Measurements from ENCODE around the gene ECE1.
A peak's percentile ranks its signal among the peaks of the same experiment; 100 is the strongest.

Gene ECE1

DNA sequence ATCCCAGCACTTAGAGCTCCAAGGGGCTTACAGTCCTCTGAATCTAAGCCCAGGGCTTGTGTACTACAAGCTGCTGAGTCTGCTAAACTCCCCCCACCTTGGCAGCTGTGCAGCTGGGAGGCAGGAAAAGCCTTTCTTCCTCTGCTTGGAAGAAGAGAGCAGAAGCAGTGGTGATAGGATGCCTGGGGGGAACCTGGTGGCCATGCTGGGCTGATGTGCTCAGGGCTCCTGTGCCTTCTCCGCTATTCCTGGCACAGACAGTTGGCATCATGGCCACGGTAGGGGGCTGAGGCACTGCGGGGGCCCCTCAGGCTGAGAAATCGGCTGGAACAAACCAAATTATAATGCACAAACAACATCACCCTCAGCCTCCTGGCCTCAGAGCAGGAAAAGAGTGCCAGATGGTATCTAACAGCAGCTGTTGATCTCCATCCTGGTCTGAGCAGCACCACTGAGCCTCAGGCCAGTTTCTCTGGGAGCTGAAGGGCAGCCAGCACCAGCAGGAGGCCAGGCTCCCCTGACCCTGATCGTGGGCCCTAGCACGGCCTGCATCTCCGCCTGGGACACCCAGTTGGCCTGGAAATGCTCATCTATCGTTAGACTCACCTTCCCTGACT is 35.8 kb downstream of the ECE1 start:
- DNase-seq (ENCODE audit: low spot score) = peak; percentile 52

DNA sequence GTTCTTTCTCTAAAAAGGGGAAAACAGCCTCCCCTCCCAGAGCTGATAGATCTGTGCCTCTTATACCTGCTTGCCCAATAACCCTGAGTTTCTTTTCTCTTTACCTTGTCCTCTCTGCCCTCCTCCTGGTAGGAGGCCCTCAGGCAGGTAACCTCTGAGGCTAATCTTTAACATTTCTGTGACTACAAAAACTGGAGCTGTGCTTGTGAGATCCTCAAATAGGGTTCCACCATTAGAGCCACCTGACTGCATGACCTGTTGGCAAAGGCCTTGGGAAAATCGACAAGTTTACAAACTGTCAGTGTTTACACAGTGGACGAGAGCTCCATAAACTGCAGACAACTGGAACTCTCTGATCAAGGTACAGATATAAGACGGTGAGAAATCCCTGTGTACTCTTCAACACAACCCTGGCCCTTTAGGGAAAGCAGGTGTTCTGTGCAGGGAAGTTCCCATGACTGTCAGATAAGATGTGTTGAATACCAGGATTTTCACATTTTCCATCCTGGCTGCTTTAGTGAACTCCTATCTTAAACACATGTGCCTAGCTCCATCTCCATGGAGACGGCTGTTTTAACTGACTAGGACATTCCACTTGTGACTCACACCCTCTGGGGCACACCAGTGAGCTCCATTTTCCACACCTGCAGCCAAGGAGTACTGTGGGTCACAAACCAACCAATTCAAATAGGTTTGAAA is 38.3 kb downstream of the ECE1 start:
- DNase-seq (ENCODE audit: low spot score) = no peak

DNA sequence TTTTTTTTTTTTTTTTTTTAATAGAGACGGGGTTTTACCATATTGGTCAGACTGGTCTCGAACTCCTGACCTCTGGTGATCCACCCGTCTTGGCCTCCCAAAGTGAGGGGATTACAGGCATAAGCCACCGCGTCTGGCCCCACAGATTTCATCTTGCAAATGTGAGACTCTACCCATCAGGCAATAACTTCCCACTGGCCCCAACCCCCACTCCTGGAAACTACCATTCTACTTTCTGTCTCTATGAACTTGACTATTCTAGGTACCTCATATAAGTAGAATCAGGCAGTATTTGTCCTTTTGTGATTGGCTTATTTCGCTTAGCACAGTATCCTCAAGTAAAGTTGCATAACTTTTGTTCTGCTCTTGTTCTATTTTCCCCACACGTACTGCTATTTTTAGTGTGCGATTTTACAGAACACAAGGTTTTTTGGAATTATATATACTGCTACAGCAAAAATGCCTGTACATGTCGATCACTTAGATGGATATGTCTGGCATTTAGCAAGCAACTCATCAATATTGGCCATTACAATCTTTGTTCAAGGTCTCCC is 40.2 kb downstream of the ECE1 start:
- DNase-seq (ENCODE audit: low spot score) = no peak

DNA sequence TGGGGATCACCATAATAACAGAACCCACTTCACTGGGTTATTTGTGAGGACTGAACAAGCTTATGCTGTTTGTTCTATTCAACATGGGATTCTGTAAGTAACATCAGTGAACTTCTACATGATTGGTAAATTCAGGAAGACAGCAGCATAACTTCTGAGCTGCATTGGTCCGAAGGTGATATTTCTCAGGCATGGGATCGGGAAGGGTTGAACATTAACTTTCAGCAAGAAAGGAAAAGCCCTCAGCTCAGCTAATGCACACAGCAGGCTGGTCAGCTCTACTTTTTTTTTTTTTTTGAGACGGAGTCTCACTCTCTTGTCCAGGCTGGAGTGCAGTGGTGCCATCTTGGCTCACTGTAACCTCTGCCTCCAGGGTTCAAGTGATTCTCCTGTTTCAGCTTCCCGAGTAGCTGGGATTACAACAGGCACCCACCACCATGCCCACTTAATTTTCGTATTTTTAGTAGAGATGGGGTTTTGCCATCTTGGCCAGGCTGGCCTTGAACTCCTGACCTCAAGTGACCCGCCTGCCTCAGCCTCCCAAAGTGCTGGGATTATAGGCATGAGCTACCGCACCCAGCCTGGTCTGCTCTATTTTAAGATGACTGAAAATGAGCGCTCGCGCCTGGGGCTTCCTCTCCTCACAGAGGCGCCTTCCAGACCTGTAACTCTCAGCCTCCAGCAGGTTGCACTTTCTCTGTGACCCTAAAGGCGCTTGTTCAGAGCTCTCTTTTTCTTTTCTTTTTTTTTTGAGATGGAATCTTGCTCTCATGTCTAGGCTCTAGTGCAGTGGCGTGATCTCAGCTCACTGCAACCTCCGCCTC is 42.2 kb downstream of the ECE1 start:
- DNase-seq (ENCODE audit: low spot score) = no peak

DNA sequence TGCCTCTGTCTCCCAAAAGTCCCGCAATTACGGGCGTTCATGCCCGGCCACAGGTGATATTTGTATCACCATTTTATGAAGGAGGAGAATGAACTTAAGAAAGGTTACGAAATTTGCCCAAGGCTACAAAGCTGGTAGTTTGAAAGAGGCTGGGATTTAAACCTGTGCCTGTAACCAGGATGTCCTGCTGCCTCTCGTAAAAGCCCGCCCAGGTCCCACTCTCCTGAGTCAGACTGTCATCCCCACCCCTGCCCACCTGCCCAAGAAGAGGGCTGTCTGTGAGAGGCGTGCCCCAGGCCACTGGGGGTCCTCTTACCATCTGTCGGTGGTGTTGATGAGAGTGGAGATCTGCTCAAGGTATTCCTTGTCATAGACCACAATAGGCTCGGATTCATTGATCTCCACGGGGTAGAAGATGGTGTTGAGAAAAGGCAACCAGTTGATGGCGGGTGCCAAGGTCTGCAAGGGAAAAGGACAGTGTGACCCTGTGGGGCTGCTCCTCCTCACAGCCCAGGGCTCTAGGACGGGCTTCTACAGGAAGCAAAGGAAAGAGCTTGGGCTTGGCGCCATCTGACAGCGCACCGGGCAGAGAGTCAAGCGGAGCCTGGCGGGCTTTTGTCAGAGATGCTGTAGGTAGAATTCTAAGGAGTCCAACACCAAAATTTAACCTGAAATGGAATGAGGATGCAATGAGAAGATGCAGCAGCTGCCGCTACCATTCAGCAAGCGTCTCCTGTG is 43.2 kb downstream of the ECE1 start:
- no peak for DNase-seq (ENCODE audit: low spot score)

DNA sequence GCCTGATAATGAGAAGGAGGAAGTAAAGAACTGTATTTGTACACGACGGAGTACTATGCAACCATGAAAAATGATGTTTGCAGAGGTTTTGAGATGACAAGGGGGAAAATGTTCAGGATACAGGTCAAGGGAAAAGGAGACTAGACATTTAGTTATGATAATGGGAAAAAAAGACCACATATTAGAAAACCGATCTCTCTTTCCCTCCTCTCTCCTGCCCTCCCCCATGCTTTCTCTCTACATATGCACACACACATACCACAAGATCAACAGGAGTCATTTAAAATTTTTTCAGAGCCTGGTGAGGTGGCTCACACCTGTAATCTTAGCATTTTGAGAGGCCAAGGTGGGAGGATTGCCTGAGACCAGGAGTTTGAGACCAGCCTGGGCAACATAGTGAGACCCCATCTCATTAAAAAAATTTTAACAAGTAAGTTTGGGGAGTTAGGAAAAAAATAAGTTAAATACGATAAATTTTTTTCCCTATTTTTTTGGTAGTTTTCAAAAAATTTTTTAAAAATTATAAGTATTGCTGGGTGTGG is 44.5 kb downstream of the ECE1 start:
- DNase-seq (ENCODE audit: low spot score) = no peak

DNA sequence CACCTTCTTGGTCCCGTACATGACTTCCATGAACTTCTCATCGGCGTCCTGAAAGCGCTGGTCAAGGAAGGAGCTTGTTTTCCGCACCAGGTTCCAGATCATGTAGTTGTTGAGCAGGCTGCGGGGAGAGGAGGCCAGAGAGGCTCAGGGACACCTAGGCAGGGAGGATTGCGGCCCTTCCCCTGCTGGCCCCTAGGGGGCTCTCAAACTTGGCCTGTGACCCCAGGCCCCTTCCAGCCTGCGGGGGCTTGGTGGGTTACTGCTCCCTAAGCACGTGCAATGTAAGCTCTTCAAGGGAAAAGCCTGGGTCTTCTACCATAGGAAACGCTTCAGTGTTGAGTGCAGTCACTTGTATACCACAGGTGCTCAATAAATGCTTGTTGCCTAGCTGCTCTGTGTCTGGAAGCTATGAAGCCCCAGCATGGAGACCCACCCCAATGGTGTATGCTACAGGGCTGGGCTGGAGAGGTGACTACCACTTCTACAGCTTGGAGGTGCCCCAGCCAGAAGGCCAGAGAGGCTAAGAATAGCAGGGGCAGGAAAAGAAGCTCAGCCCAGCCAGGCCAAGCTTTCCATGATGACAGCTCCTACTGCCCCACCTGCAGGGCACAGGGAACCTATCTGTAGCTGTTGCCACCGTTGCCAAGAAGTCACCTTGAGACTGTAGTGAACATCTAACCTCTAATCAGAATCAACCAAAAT is 45.1 kb downstream of the ECE1 start:
- no peak for DNase-seq (ENCODE audit: low spot score)

DNA sequence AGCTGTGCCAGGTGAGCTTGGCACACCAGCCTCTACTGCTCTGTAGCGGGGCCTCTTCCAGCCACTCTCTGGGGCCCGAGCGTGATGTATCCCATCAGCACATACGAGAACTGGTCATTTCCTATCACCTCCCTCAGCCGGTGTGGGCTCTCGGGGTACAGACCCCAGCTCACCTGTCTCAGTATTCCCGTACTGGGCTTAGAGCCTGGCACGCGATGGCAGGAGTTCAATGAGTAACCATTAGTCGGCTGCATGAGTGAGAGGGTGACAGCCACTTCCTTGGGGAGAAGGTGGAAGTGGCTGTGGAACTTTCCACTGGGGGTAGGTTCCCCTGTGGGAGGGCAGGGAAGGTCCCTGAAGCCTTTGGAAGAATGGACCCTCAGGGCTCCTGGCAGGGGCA is 46.1 kb downstream of the ECE1 start:
- no peak for DNase-seq (ENCODE audit: low spot score)

DNA sequence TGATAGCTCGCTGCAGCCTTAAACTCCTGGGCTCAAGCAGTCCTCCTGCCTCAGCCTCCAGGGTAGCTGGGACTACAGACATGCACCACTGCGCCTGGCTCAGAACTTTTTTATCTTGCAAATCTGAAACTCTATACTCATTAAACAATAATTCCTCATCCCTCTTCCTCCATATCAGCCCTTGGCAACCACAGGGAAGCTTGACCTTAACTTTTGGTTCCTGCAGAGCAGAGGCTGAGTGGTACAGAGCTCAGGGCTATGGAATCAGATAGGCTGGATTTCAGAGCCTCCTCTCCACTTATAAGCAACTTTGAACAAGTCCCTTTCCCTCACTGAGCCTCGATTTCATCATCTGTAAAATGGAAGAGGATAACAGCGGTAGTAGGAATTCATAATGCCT is 47.4 kb downstream of the ECE1 start:
- DNase-seq (ENCODE audit: low spot score) = no peak

DNA sequence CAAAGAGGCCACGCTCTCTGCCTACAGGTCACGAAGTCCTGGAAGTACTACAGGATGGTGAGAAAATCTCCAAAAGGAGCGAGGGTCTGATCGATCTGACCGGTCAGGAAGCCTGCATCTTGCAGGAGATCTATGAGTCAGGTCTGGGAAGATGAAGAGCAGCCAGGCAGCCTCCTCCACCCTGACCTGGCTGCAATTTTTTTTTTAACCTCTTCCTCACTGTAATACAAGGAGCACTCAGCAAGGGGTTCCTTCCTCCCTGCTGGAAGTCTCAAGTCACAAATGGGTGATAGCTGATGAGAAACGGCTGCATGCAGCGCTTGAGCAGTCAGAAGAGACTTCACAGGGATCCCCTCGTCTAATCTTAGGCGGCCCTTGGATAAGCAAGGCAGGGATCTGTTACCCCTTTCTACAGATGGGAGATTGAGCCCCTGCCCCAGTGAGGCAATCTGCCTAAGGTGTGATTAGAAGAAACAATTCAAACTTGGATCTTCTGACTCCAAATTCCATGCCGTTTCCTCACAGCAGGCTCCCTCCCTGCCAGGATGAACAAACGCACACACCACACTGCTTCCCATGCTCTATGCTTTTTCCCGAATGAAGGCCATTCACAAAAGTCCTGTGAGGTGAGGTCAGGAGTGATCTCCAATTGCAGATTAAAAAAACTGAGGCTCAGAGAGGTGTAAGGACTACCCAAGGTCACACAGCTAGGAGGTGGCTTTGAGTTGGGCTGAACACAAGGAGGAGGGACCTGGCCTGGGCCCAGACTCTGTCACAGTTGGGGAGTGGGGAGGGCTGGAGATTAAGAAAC is 48.3 kb downstream of the ECE1 start:
- no peak for DNase-seq (ENCODE audit: low spot score)

DNA sequence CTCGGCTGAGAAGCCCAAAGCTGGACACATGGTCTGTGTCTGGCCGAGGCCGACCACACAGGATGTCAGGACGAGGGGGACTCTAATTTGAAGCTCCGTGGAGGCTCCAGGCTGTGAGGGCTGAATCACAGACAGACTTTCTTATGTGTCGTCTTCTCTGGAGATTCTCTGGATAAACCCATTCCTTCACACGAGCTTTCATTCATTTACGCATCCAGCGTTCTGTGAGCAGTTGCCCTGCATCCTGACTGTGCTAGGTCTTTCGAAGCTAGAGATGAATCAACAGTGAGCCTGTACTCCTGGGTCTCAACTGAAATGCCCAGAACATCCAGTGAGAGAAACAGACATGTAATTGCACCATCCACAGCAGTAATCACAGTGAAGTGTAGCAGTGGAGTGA is 49.6 kb downstream of the ECE1 start:
- DNase-seq (ENCODE audit: low spot score) = no peak

DNA sequence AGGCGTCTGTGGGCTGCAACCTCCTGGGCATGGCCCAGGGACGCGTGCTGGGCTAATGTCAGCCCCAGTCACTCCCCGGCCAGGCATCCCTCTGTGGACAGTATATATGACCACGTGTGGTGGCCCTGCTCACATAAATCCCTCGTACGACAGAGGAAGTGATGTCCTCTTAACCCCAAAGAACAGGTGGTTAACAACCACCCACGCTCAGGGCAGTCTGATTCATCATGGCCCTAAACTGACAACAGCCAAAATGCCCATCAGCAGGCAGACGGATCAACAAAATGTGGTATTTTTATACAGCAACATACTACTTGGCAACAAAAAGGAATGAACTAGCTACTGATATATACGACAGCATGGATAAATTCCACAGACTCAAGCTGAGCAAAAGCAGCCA is 51.0 kb downstream of the ECE1 start:
- no peak for DNase-seq (ENCODE audit: low spot score)

DNA sequence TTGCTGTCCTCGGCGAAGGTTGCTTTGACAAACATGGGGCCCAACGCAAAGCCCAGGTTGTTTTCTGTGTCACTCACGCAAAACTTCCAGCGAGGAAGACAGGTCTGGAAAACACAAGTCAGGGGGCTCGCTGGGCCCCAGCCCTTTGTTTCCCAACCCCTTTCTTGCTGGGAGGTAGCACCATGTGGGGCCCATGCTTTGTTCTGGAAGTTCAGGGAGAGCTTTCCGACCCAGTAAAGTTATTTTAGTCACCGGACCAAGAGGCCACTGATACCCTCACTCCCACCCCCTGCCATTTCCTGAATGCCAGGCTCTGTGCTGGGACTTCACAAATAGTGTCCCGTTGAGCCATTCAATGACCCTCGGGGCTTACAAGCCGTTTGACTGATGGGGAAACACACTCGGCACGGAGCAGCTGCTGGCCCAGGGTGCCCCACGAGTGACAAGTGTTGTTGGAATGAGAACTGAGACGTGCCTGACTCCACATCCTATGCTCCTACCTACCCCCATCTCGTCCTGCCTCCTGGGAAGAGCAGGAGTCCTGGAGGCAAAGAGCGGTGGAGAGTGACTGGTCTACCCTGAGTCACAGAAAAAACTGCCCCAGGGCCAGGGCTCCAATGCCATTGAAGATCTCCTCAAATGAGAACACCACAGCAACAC is 52.0 kb downstream of the ECE1 start:
- no peak for DNase-seq (ENCODE audit: low spot score)

DNA sequence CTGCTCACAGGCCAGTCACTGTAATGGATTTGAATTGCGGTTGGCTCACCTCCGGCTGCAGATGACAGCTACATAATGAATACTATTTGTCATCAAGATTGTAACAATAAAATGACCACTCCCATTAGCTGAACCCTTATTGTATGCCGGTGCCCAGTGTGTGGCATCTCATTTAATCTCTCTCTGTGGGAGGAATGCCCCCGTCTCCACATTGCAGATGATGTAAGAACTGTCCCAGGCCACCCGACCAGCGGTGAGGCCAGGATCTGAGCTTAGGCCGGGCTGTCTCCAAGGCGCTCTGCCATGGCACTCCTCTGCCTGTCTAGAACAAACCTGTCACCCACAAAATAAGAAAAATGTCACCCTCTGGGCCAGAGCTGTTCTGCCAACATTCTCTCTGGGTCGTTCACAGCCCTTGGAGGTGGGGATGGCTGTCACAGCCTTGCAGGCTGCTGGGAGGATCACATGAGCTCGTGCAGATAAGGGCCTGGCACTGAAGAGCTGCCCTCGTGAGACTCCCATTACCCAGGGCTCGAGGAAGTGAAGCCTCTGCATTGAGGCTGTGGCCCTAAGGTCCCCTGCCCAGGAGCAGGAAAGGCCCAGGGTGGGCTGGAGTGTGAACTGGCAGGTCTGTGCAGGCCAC is 52.7 kb downstream of the ECE1 start:
- no peak for DNase-seq (ENCODE audit: low spot score)

DNA sequence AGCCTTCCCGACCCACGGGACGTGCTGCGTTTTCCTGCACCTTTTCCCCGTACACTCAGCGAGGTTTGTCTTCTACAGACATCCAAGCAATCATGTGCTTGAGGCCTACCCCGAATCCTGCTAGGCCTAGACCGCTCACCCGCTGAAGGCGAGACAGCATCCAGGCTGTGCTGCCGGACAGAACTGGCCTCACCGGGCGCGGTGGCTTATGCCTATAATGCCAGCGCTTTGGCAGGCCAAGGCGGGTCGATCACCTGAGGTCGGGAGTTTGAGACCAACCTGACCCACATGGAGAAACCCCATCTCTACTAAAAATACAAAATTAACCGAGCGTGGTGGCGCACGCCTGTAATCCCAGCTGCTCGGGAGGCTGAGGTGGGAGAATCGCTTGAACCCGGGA is 54.1 kb downstream of the ECE1 start:
- no peak for DNase-seq (ENCODE audit: low spot score)

DNA sequence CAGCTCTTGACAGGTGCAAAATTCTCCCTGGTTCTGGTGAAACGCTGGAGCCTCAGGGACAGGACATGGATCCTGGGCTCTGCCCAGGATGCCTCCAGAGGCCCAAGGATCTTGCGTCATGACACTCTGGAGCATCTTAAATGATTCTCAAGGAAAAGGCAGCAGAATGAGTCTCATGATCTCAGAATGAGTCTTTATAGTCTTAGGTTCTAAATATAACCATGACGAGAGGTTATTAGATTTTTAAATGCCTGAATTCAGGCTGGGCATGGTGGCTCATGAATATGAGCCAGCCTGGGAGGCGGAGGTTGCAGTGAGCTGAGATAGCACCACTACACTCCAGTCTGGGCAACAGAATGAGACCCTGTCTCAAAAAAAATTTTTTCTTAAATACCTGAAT is 55.5 kb downstream of the ECE1 start:
- no peak for DNase-seq (ENCODE audit: low spot score)

DNA sequence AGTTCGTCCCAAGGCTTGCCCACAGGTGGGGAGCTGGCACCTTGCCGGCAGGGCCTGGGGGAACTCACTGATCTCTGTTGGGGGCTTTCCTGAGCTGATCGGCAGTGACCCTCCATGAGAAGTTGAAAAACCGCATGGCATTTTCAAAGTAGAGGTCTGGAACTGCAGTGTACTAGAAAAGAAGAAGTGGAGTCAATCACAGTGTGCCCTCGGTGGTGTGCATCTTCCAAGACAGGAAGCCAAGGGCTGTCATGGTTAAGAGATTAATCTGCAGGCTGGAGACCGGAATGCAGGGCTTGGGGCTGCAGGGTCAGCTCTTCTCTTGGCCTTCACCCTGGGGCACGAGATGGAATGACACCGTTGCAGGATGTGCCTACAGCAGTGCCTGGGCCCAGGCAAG is 56.8 kb downstream of the ECE1 start:
- DNase-seq (ENCODE audit: low spot score) = no peak

DNA sequence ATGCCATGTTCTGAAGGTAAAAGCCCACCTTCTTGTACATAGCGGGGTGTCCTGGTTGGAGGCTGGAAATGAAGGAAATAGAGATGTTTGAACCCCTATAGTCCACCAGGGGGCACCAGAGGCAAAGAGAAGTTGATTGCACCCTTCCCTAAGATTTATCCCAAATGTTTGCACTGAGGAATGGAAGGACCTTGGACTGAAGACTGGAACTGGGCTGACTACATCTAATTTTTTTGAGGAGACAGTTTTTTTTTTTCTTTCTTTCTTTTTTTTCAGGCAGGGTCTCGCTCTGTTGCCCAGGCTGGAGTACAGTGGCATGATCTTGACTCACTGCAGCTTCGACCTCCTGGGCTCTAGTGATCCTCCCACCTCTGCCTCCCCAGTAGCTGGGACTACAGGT is 58.2 kb downstream of the ECE1 start:
- DNase-seq (ENCODE audit: low spot score) = peak; percentile 47

DNA sequence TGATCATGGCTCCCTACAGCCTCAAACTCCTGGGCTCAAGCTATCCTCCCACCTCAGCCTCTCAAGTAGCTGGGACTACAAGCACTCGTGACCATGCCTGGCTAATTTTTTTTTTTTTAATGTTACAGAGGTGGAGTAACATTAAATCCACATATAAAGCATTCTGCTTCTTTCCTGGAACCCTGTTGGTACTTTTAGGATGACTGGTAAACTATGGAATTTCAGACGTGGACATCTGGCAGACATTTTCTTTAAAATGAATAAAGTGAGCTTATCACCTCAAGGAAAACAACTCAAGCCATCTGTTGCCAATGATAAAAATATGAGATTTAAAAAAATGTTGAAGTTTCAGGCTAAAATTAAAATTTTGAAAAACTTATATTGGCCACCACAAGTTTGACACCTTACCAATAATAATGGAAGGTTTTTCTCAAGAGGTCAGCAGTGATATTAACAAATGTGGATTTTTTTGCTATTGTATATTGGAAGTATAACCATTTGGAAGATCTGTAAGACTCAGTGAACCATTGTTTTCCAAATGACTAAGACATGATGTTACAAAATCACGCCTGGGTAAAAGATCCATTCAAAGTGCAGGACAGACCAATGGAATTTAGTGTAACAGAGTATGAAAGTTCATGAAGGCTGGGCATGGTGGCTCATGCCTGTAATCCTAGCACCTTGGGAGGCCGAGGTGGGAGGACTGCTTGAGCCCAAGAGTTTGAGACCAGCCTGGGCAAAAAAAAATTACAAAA is 60.8 kb downstream of the ECE1 start:
- no peak for DNase-seq (ENCODE audit: low spot score)

Data from globus pallidus (tissue), 1 donor.